ENCODE measurements around the gene WDR36. TPM values are rescaled to one million over a fixed set of nuclear protein-coding genes. Genes with fewer than 3 reads are reported as not detected.
A peak's percentile ranks its signal among the peaks of the same experiment; 100 is the strongest.

Gene WDR36
- total and polyA plus RNA-seq, 9 of the 15 experiments (the other 6 are each of a cell fraction or from before 2014, with no cell fraction given): 25.7 to 68.0 (median 41.5) TPM

DNA sequence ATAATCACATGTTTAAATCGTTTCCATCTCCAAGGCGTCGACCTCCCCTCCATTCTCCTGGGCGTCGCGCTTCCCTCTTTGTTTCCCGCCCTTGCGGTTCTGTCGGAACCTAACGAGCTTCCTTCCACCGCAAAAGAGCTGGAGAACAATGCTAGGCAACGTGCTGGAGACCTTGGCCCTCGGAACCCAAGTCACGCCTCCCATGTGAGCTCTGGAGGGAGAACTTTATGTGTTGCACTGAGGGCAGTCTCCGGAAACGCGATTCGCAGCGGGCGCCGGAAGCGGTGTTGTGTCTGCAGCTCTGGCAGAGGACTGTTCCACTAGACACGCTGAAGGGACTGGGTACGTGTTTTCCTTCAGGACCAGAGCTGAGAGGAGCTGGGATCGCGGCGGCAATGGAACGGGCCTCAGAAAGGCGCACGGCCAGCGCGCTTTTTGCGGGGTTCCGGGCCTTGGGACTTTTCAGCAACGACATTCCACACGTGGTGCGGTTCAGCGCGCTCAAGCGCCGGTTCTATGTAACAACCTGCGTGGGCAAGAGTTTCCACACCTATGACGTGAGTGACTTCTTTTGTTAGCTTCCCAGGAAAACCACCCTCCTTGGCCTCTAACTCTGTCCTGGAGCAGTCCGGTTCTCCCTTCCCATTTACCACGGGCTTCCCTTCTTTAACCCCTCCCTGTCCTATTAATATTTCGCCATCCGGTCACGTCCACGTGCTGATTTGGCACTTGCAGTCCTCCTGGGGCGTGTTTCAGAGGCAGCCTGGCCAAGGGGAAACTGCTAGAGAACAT is at the start of gene WDR36 (continued):
- TF ChIP-seq ZFX (CRISPR knock-in tag; IDR thresholded peaks at IDR 0.05): peak; percentile 63
- TF ChIP-seq, protein P1, sequence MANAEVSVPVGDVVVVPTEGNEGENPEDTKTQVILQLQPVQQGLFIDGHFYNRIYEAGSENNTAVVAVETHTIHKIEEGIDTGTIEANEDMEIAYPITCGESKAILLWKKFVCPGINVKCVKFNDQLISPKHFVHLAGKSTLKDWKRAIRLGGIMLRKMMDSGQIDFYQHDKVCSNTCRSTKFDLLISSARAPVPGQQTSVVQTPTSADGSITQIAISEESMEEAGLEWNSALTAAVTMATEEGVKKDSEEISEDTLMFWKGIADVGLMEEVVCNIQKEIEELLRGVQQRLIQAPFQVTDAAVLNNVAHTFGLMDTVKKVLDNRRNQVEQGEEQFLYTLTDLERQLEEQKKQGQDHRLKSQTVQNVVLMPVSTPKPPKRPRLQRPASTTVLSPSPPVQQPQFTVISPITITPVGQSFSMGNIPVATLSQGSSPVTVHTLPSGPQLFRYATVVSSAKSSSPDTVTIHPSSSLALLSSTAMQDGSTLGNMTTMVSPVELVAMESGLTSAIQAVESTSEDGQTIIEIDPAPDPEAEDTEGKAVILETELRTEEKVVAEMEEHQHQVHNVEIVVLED (CRISPR knock-in tag; IDR thresholded peaks at IDR 0.05): peak; percentile 39
- no peak for TF ChIP-seq ZNF133 (CRISPR knock-in tag; IDR thresholded peaks at IDR 0.05)
- TF ChIP-seq CAMTA2 (CRISPR knock-in tag; conservative IDR thresholded peaks at IDR 0.05): no peak
- TF ChIP-seq, protein P2, sequence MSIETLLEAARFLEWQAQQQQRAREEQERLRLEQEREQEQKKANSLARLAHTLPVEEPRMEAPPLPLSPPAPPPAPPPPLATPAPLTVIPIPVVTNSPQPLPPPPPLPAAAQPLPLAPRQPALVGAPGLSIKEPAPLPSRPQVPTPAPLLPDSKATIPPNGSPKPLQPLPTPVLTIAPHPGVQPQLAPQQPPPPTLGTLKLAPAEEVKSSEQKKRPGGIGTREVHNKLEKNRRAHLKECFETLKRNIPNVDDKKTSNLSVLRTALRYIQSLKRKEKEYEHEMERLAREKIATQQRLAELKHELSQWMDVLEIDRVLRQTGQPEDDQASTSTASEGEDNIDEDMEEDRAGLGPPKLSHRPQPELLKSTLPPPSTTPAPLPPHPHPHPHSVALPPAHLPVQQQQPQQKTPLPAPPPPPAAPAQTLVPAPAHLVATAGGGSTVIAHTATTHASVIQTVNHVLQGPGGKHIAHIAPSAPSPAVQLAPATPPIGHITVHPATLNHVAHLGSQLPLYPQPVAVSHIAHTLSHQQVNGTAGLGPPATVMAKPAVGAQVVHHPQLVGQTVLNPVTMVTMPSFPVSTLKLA (conservative IDR thresholded peaks at IDR 0.05): peak; percentile 97 to 98
- TF ChIP-seq PRPF4 (IDR thresholded peaks at IDR 0.05; ENCODE audit: insufficient read depth, low read depth, low read length, poor library complexity, severe bottlenecking): no peak
- TF ChIP-seq NFXL1 (CRISPR knock-in tag; IDR thresholded peaks at IDR 0.05): no peak
- TF ChIP-seq PRMT5 (CRISPR knock-in tag; IDR thresholded peaks at IDR 0.05): no peak
- no peak for TF ChIP-seq ZNF253 (CRISPR knock-in tag; conservative IDR thresholded peaks at IDR 0.05)
- no peak for TF ChIP-seq HMG20B (CRISPR knock-in tag; IDR thresholded peaks at IDR 0.05)
- TF ChIP-seq, protein P3, sequence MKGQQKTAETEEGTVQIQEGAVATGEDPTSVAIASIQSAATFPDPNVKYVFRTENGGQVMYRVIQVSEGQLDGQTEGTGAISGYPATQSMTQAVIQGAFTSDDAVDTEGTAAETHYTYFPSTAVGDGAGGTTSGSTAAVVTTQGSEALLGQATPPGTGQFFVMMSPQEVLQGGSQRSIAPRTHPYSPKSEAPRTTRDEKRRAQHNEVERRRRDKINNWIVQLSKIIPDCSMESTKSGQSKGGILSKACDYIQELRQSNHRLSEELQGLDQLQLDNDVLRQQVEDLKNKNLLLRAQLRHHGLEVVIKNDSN (CRISPR knock-in tag; IDR thresholded peaks at IDR 0.05): peak; percentile 53
- TF ChIP-seq, protein P4, sequence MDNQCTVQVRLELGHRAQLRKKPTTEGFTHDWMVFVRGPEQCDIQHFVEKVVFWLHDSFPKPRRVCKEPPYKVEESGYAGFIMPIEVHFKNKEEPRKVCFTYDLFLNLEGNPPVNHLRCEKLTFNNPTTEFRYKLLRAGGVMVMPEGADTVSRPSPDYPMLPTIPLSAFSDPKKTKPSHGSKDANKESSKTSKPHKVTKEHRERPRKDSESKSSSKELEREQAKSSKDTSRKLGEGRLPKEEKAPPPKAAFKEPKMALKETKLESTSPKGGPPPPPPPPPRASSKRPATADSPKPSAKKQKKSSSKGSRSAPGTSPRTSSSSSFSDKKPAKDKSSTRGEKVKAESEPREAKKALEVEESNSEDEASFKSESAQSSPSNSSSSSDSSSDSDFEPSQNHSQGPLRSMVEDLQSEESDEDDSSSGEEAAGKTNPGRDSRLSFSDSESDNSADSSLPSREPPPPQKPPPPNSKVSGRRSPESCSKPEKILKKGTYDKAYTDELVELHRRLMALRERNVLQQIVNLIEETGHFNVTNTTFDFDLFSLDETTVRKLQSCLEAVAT (IDR thresholded peaks at IDR 0.05): no peak
- no peak for TF ChIP-seq BACH1 (tag; IDR thresholded peaks at IDR 0.05)
- TF ChIP-seq ZNF384 (IDR thresholded peaks at IDR 0.05; ENCODE audit: low read depth, low read length): no peak; the same call in 1 of the 2 replicates
- TF ChIP-seq ETV6 (IDR thresholded peaks at IDR 0.05; ENCODE audit: borderline replicate concordance in 1 of 2, low read depth in 2 of 2, low read length in 1 of 2): no peak
- TF ChIP-seq ETV6 (CRISPR knock-in tag; IDR thresholded peaks at IDR 0.05; ENCODE audit: borderline replicate concordance): no peak
- TF ChIP-seq EP300 (IDR thresholded peaks at IDR 0.05; ENCODE audit: low read length): peak; percentile 43; the same call in 1 of the 2 replicates
- TF ChIP-seq, protein P5, sequence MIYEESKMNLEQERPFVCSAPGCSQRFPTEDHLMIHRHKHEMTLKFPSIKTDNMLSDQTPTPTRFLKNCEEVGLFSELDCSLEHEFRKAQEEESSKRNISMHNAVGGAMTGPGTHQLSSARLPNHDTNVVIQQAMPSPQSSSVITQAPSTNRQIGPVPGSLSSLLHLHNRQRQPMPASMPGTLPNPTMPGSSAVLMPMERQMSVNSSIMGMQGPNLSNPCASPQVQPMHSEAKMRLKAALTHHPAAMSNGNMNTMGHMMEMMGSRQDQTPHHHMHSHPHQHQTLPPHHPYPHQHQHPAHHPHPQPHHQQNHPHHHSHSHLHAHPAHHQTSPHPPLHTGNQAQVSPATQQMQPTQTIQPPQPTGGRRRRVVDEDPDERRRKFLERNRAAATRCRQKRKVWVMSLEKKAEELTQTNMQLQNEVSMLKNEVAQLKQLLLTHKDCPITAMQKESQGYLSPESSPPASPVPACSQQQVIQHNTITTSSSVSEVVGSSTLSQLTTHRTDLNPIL (CRISPR knock-in tag; IDR thresholded peaks at IDR 0.05): no peak
- TF ChIP-seq MCM7 (IDR thresholded peaks at IDR 0.05): no peak
- no peak for TF ChIP-seq NCOR1 (IDR thresholded peaks at IDR 0.05)
- peak; percentile 75; the same call in 1 of the 2 replicates for TF ChIP-seq FOXK1 (CRISPR knock-in tag; IDR thresholded peaks at IDR 0.05; ENCODE audit: borderline replicate concordance)
- TF ChIP-seq CCNT2 (IDR thresholded peaks at IDR 0.05; ENCODE audit: borderline replicate concordance, extremely low read depth, insufficient read length, low read depth, low read length): no peak
